Activated naive CD8-positive, alpha-beta T cell treated with anti-CD3 and anti-CD28 coated beads, Interleukin-2, amount 10 ng/mL, durations not matched to agents 7 days and 5 days (primary cell): ENCODE results near the gene HOXC5. TPM values are rescaled to one million over a fixed set of nuclear protein-coding genes. Genes with fewer than 3 reads are reported as not detected.
"Not testable (repeated sequence)": the region's sequence is repeated elsewhere in the genome, so short reads cannot be mapped to it uniquely, and the experiment has no call there.

Experiments used
- ATAC-seq: fragments of 150-1000 bp; cut with Tn5 transposase; one replicate; pipeline ENCODE4 v1.10.0; 2021; ENCODE audit warnings: low read depth, moderate library complexity
- POLR2A ChIA-PET: fragments of 350-600 bp; sonication (Branson Sonifier 250); formaldehyde crosslinking; loops from one replicate; lab custom pipeline; 2021; ENCODE audit warnings: antibody characterized with exemption; lab: Charles Lee
- DNase-seq: peaks from one replicate; pipeline ENCODE4 v3.0.0; 2021
- H3K27ac Mint-ChIP-seq: one replicate; pipeline ENCODE4 v1.8.0; 2022; ENCODE audit warnings: mild to moderate bottlenecking, mixed read lengths
- H3K27me3 Mint-ChIP-seq: one replicate; pipeline ENCODE4 v1.8.0; 2022; ENCODE audit warnings: mild to moderate bottlenecking, moderate library complexity, mixed read lengths
- H3K36me3 Mint-ChIP-seq: one replicate; pipeline ENCODE4 v1.8.0; 2021; ENCODE audit warnings: mild to moderate bottlenecking, mixed read lengths
- H3K4me1 Mint-ChIP-seq: one replicate; pipeline ENCODE4 v1.8.0; 2021; ENCODE audit warnings: mixed read lengths
- H3K4me3 Mint-ChIP-seq: one replicate; pipeline ENCODE4 v1.8.0; 2022; ENCODE audit warnings: mild to moderate bottlenecking, moderate library complexity, mixed read lengths
- H3K9me3 Mint-ChIP-seq: one replicate; pipeline ENCODE4 v1.8.0; 2021; ENCODE audit warnings: mixed read lengths
- microRNA-seq: library from miRNA; unstranded; fragments of <30 nt; microRNA quantifications from one replicate; pipeline ENCODE4 v1.2.0, GENCODE V29; 2022
- total RNA-seq, 2 experiments: library from RNA; stranded (reverse); gene quantifications; one replicate each; pipeline ENCODE4 v1.2.3, GENCODE V29; 2021

Gene HOXC5
- total RNA-seq, 2 experiments from 2014 or later, result not detected

GRCh38 chr12:54081581-54082396, 48.9 kb downstream of the HOXC5 start:
- Mint-ChIP-seq H3K4me3 (peak overlapping the region; percentile 84), H3K27ac (peak overlapping the region; percentile 87), H3K4me1 (peaks cover 22% of the 10 kb centered on the region)
- ATAC-seq, H3K9me3 Mint-ChIP-seq, H3K27me3 Mint-ChIP-seq, H3K36me3 Mint-ChIP-seq: not testable (repeated sequence)
- DNase-seq, result peak; percentile 67
- POLR2A ChIA-PET, result interaction anchor here (1.5 kb wide), 1 partner anchor 23 kb away, joined by 3 read pairs; no protein-coding TSS in a partner anchor

- H3K27ac Mint-ChIP-seq, result peak overlapping the region; percentile 87
- peaks cover 22% of the 10 kb centered on the region for H3K4me1 Mint-ChIP-seq
- no peaks in the 10 kb centered on the region for H3K9me3 Mint-ChIP-seq
- peaks cover 9% of the 10 kb centered on the region for H3K27me3 Mint-ChIP-seq
- ATAC-seq (peak; percentile 39), DNase-seq (peak; percentile 52)
- POLR2A ChIA-PET, result no interaction called here
- peak overlapping the region; percentile 84 for H3K4me3 Mint-ChIP-seq
- H3K36me3 Mint-ChIP-seq, result peaks cover 3% of the 10 kb centered on the region
Measured at GRCh38 chr12:54082397-54082892, 49.6 kb downstream of the HOXC5 start.

Small RNA genes within 50 kb of the gene (microRNA-seq; reads per million reads assigned to microRNA genes)
- gene MIR196A2 (24.6 reads per million, percentile 31 among the genes with 10 or more reads in this experiment), gene MIR615 (not detected)

Other genes with a start within 250 kb of the HOXC5 start
- not detected for gene HOXC13, start 94.2 kb upstream of the HOXC5 start, total RNA-seq
- gene HOXC12, start 78.1 kb upstream of the HOXC5 start, total RNA-seq, result not detected
- gene HOXC11, start 59.9 kb upstream of the HOXC5 start, total RNA-seq, result not detected
- gene HOTAIR, start 58.1 kb upstream of the HOXC5 start, total RNA-seq, result not detected
- gene HOXC10, start 47.9 kb upstream of the HOXC5 start, total RNA-seq, result not detected
- gene HOXC9, start 32.9 kb upstream of the HOXC5 start, total RNA-seq, result not detected
- not detected for gene HOXC8, start 24.1 kb upstream of the HOXC5 start, total RNA-seq
- gene HOXC6, start 4.6 kb upstream of the HOXC5 start, total RNA-seq, result not detected
- 1 to 10 TPM; 1.2 to 1.5 TPM for gene HOXC4, start 20.8 kb downstream of the HOXC5 start, total RNA-seq
- gene SMUG1, start 155.9 kb downstream of the HOXC5 start, total RNA-seq, result 10 to 100 TPM; 23.9 to 24.4 TPM
- gene CBX5, start 247.1 kb downstream of the HOXC5 start, total RNA-seq, result 100 to 1,000 TPM; 113 TPM
- 1,000 to 10,000 TPM; 1,247 to 1,279 TPM for gene HNRNPA1, start 247.7 kb downstream of the HOXC5 start, total RNA-seq